HEK293 (cell line): ENCODE results near the gene MLH1.
"Not testable (repeated sequence)": the region's sequence is repeated elsewhere in the genome, so short reads cannot be mapped to it uniquely, and the experiment has no call there.

ENCODE experiments used
- CTCF ChIA-PET: fragments of 350-600 bp; formaldehyde crosslinking; extraction: SDS; loops from one replicate; lab custom pipeline; 2021; ENCODE audit warnings: antibody characterized with exemption; lab: Yijun Ruan, JAX
- POLR2A ChIA-PET: fragments of 300-600 bp; formaldehyde crosslinking; extraction: SDS; loops from one replicate; lab custom pipeline; 2020; ENCODE audit warnings: antibody characterized with exemption, inconsistent platforms; lab: Yijun Ruan, JAX
- H3K27ac ChIP-seq: fragments of 200-500 bp; sonication (Bioruptor generic); 2 replicates; pipeline ENCODE4 v1.5.1; 2014; ENCODE audit warnings: low read depth, low read length, control low read depth, inconsistent platforms; ENCODE audit errors: extremely low read depth
- H3K36me3 ChIP-seq, 2 experiments: fragments of 200-500 bp in 1 of 2; sonication (Bioruptor generic) in 1 of 2; 1 replicate in 1 of 2; 2 replicates in 1 of 2; pipeline ENCODE4 v1.5.1; 2014 to 2017; ENCODE audit warnings: inconsistent platforms in 2 of 2, low read length in 2 of 2; ENCODE audit not compliant: control insufficient read depth in 2 of 2, insufficient read depth in 1 of 2
- H3K4me1 ChIP-seq: fragments of 200-500 bp; sonication (Bioruptor generic); 2 replicates; pipeline ENCODE4 v1.5.1; 2014; ENCODE audit warnings: mild to moderate bottlenecking, low read length, inconsistent platforms; ENCODE audit not compliant: control insufficient read depth, insufficient read depth
- H3K4me3 ChIP-seq: 2 replicates; pipeline ENCODE4 v1.5.1; 2011; ENCODE audit warnings: low read depth, mild to moderate bottlenecking, control low read depth, low read length, moderate library complexity
- H3K9me3 ChIP-seq: fragments of 200-500 bp; sonication (Bioruptor generic); 2 replicates; pipeline ENCODE4 v1.5.1; 2014; ENCODE audit warnings: low read depth, low read length, inconsistent platforms; ENCODE audit not compliant: control insufficient read depth, insufficient read depth
- BCL6B ChIP-seq: fragments of 450-650 bp; formaldehyde crosslinking; IDR thresholded peaks from 2 replicates; pipeline ENCODE4 v1.5.1; 2017; ENCODE audit warnings: missing biosample characterization, missing genetic modification characterization
- ELK4 ChIP-seq: IDR thresholded peaks from 2 replicates; pipeline ENCODE4 v1.6.1; 2011; ENCODE audit warnings: mild to moderate bottlenecking, low read depth, low read length, borderline replicate concordance
- HOXA7 ChIP-seq: sonication (generic); formaldehyde crosslinking; IDR thresholded peaks from 2 replicates; pipeline ENCODE4 v1.8.1; 2022; ENCODE audit warnings: missing genetic modification reagents, borderline replicate concordance
- HOXC10 ChIP-seq: sonication (generic); formaldehyde crosslinking; IDR thresholded peaks from 2 replicates; pipeline ENCODE4 v1.8.1; 2023; ENCODE audit warnings: mild to moderate bottlenecking, missing genetic modification reagents
- SCRT2 ChIP-seq: fragments of 450-650 bp; formaldehyde crosslinking; IDR thresholded peaks from 2 replicates; pipeline ENCODE4 v1.5.1; 2016; ENCODE audit warnings: missing biosample characterization, missing genetic modification characterization
- SP3 ChIP-seq: fragments of 450-650 bp; formaldehyde crosslinking; IDR thresholded peaks from 2 replicates; pipeline ENCODE4 v1.5.1; 2016; ENCODE audit warnings: missing biosample characterization, missing genetic modification characterization
- SP7 ChIP-seq: fragments of 450-650 bp; formaldehyde crosslinking; IDR thresholded peaks from 2 replicates; pipeline ENCODE4 v1.5.1; 2016; ENCODE audit warnings: missing biosample characterization, missing genetic modification characterization
- ZBTB1 ChIP-seq: fragments of 450-650 bp; formaldehyde crosslinking; IDR thresholded peaks from 2 replicates; pipeline ENCODE4 v1.5.1; 2016; ENCODE audit warnings: missing biosample characterization, missing genetic modification characterization
- ZFP37 ChIP-seq: fragments of 450-650 bp; formaldehyde crosslinking; IDR thresholded peaks from 2 replicates; pipeline ENCODE4 v1.5.1; 2016; ENCODE audit warnings: missing biosample characterization, missing genetic modification characterization
- ZFP41 ChIP-seq: fragments of 450-650 bp; formaldehyde crosslinking; IDR thresholded peaks from 2 replicates; pipeline ENCODE4 v1.5.1; 2016; ENCODE audit warnings: missing biosample characterization, missing genetic modification characterization, borderline replicate concordance
- ZNF10 ChIP-seq: fragments of 450-650 bp; formaldehyde crosslinking; IDR thresholded peaks from 2 replicates; pipeline ENCODE4 v1.5.1; 2017; ENCODE audit warnings: missing biosample characterization, missing genetic modification characterization
- ZNF112 ChIP-seq: fragments of 450-650 bp; formaldehyde crosslinking; IDR thresholded peaks from 2 replicates; pipeline ENCODE4 v1.5.0; 2017; ENCODE audit warnings: missing biosample characterization, missing genetic modification characterization
- ZNF146 ChIP-seq: fragments of 450-650 bp; formaldehyde crosslinking; IDR thresholded peaks from 2 replicates; pipeline ENCODE4 v1.5.1; 2016; ENCODE audit warnings: missing biosample characterization, missing genetic modification characterization
- ZNF266 ChIP-seq: fragments of 450-650 bp; formaldehyde crosslinking; IDR thresholded peaks from 2 replicates; pipeline ENCODE4 v1.5.1; 2016; ENCODE audit warnings: missing biosample characterization, missing genetic modification characterization, low read depth
- ZNF341 ChIP-seq: fragments of 450-650 bp; formaldehyde crosslinking; IDR thresholded peaks from 2 replicates; pipeline ENCODE4; 2016; ENCODE audit warnings: low read depth, missing biosample characterization, missing genetic modification characterization
- ZNF48 ChIP-seq: fragments of 450-650 bp; formaldehyde crosslinking; IDR thresholded peaks from 2 replicates; pipeline ENCODE4 v1.5.1; 2016; ENCODE audit warnings: missing biosample characterization, missing genetic modification characterization
- ZNF558 ChIP-seq: fragments of 450-650 bp; formaldehyde crosslinking; IDR thresholded peaks from 2 replicates; pipeline ENCODE4 v1.5.1; 2016; ENCODE audit warnings: missing biosample characterization, missing genetic modification characterization
- ZNF585B ChIP-seq: fragments of 450-650 bp; formaldehyde crosslinking; IDR thresholded peaks from 2 replicates; pipeline ENCODE4 v1.5.1; 2016; ENCODE audit warnings: missing biosample characterization, missing genetic modification characterization
- ZNF600 ChIP-seq: fragments of 450-650 bp; formaldehyde crosslinking; IDR thresholded peaks from 2 replicates; pipeline ENCODE4 v1.5.1; 2016; ENCODE audit warnings: missing biosample characterization, missing genetic modification characterization
- ZNF692 ChIP-seq: fragments of 450-650 bp; formaldehyde crosslinking; IDR thresholded peaks from 2 replicates; pipeline ENCODE4 v1.5.1; 2016; ENCODE audit warnings: missing biosample characterization, missing genetic modification characterization
- ZNF747 ChIP-seq: fragments of 450-650 bp; formaldehyde crosslinking; IDR thresholded peaks from 2 replicates; pipeline ENCODE4 v1.5.1; 2016; ENCODE audit warnings: missing biosample characterization, missing genetic modification characterization
- TF ChIP-seq, protein P1 (sequence below): fragments of 450-650 bp; formaldehyde crosslinking; conservative IDR thresholded peaks from 2 replicates; pipeline ENCODE4 v1.5.1; 2016; ENCODE audit warnings: low read depth, missing biosample characterization, missing genetic modification characterization

MLH1 gene

GRCh38 chr3:37040231-37040630 is 46.9 kb downstream of the MLH1 start:
- H3K4me1 ChIP-seq, result no peaks in the 10 kb centered on the region
- TF ChIP-seq ELK4, result no peak
- no peak for TF ChIP-seq SP7 (tag by site-specific recombination)
- no peak for TF ChIP-seq ZNF600 (tag by site-specific recombination)
- TF ChIP-seq ZFP41 (tag by site-specific recombination), result no peak
- no peak for TF ChIP-seq ZNF266 (tag by site-specific recombination)
- TF ChIP-seq ZNF146, result no peak
- TF ChIP-seq ZNF585B, result no peak
- POLR2A ChIA-PET, result no interaction called here
- H3K27ac ChIP-seq, result no peak overlapping the region
- CTCF ChIA-PET, result interaction anchor here (1.7 kb wide), 1 partner anchor 11 kb away, joined by 4 read pairs; no protein-coding TSS in a partner anchor
- H3K4me3 ChIP-seq, result no peak overlapping the region
- H3K36me3 ChIP-seq, result peaks cover 5 to 76% of the 10 kb centered on the region in 2 experiments; a peak in 2 of 3 replicates
- no peaks in the 10 kb centered on the region for H3K9me3 ChIP-seq

GRCh38 chr3:37041546-37042195 is 48.4 kb downstream of the MLH1 start:
- TF ChIP-seq ZNF692 (tag by site-specific recombination), result no peak
- no peak for TF ChIP-seq ZNF146
- TF ChIP-seq, all 188 proteins: peak for 0
- no peaks in the 10 kb centered on the region for H3K9me3 ChIP-seq
- H3K4me3 ChIP-seq, result no peak overlapping the region
- CTCF ChIA-PET, result interaction anchor here (0.7 kb wide), 1 partner anchor 172 kb away, joined by 3 read pairs; no protein-coding TSS in a partner anchor
- no peak overlapping the region for H3K27ac ChIP-seq
- H3K4me1 ChIP-seq, result no peaks in the 10 kb centered on the region
- H3K36me3 ChIP-seq, result peaks cover 5 to 69% of the 10 kb centered on the region in 2 experiments; a peak in 2 of 3 replicates
- POLR2A ChIA-PET, result no interaction called here

DNA sequence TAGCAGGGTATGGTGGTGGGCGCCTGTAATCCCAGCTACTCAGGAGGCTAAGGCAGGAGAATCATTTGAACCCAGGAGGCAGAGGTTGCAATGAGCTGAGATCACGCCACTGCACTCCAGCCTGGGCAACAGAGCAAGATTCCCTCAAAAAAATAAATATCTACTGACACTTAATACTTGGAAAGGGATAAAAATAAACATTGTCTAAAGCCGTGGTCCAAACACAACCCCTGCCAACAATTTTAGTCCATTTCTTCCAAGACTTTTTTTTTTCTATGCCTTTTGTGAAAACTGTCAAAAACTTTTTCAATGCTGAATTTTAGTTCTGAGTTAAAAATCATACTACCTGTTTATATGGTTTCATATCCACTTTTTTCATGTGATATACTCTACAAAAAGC is 49.4 kb downstream of the MLH1 start:
- POLR2A ChIA-PET, H3K4me3 ChIP-seq, H3K4me1 ChIP-seq, CTCF ChIA-PET, H3K9me3 ChIP-seq, H3K27ac ChIP-seq: not testable (repeated sequence)
- H3K36me3 ChIP-seq, result peaks cover 11 to 72% of the 10 kb centered on the region in 2 experiments; a peak in 2 of 3 replicates

DNA sequence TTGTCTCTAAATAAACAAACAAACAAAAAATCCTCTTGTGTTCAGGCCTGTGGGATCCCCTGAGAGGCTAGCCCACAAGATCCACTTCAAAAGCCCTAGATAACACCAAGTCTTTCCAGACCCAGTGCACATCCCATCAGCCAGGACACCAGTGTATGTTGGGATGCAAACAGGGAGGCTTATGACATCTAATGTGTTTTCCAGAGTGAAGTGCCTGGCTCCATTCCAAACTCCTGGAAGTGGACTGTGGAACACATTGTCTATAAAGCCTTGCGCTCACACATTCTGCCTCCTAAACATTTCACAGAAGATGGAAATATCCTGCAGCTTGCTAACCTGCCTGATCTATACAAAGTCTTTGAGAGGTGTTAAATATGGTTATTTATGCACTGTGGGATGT is 57.0 kb downstream of the MLH1 start:
- H3K36me3 ChIP-seq, result peaks cover 21 to 81% of the 10 kb centered on the region in 2 experiments; a peak in 2 of 3 replicates
- H3K9me3 ChIP-seq, result no peaks in the 10 kb centered on the region
- CTCF ChIA-PET, result no interaction called here
- peaks cover 7% of the 10 kb centered on the region; the same call in 1 of the 2 replicates for H3K4me1 ChIP-seq
- POLR2A ChIA-PET, result no interaction called here
- TF ChIP-seq SP3 (tag by site-specific recombination) (no peak), SCRT2 (tag by site-specific recombination) (no peak), ZBTB1 (tag by site-specific recombination) (no peak), HOXC10 (no peak), ZNF558 (no peak), HOXA7 (no peak), ZNF10 (tag by site-specific recombination) (no peak), ZNF48 (tag by site-specific recombination) (no peak), BCL6B (no peak), ZNF747 (tag by site-specific recombination) (no peak), ZFP37 (no peak), ZNF112 (tag by site-specific recombination) (no peak), ZNF341 (tag by site-specific recombination) (no peak)
- TF ChIP-seq, protein P1, sequence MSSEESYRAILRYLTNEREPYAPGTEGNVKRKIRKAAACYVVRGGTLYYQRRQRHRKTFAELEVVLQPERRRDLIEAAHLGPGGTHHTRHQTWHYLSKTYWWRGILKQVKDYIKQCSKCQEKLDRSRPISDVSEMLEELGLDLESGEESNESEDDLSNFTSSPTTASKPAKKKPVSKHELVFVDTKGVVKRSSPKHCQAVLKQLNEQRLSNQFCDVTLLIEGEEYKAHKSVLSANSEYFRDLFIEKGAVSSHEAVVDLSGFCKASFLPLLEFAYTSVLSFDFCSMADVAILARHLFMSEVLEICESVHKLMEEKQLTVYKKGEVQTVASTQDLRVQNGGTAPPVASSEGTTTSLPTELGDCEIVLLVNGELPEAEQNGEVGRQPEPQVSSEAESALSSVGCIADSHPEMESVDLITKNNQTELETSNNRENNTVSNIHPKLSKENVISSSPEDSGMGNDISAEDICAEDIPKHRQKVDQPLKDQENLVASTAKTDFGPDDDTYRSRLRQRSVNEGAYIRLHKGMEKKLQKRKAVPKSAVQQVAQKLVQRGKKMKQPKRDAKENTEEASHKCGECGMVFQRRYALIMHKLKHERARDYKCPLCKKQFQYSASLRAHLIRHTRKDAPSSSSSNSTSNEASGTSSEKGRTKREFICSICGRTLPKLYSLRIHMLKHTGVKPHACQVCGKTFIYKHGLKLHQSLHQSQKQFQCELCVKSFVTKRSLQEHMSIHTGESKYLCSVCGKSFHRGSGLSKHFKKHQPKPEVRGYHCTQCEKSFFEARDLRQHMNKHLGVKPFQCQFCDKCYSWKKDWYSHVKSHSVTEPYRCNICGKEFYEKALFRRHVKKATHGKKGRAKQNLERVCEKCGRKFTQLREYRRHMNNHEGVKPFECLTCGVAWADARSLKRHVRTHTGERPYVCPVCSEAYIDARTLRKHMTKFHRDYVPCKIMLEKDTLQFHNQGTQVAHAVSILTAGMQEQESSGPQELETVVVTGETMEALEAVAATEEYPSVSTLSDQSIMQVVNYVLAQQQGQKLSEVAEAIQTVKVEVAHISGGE (tag by site-specific recombination), result no peak
- H3K4me3 ChIP-seq, result no peak overlapping the region
- H3K27ac ChIP-seq, result no peak overlapping the region
